Measurements from ENCODE around the gene KIF17. TPM values are rescaled to one million over a fixed set of nuclear protein-coding genes. Genes with fewer than 3 reads are reported as not detected.

KIF17 gene
- total and polyA plus RNA-seq, 4 donors, result 4.1 to 9.6 (median 5.9) TPM

- peaks cover 0 to 4% (median 0%) of the 10 kb centered on the region in 4 donors for H3K36me3 ChIP-seq (ENCODE audit: control insufficient read depth in 4 of 4, insufficient read depth in 4 of 4, low read length in 4 of 4)
- H3K27ac ChIP-seq (ENCODE audit: low read depth in 1 of 2, low read length in 1 of 2), result no peak overlapping the region
- H3K9ac ChIP-seq (ENCODE audit: insufficient read depth in 1 of 2, low read length in 2 of 2), result no peak overlapping the region
- no peaks in the 10 kb centered on the region for H3K4me1 ChIP-seq (ENCODE audit: control insufficient read depth in 5 of 5, insufficient read depth in 5 of 5, low read length in 5 of 5)
- H3K4me3 ChIP-seq, result no peak overlapping the region
- WGBS, 2 donors, result 89 to 90% methylated on average over 4 of the region's 4 CpGs
- DNase-seq, result no peak
- H3K9me3 ChIP-seq (ENCODE audit: control insufficient read depth in 4 of 4, insufficient read depth in 3 of 4, low read length in 3 of 4), result no peaks in the 10 kb centered on the region
- ATAC-seq (ENCODE audit: insufficient read depth, low FRiP score), result no peak
- no peak for TF ChIP-seq CTCF (IDR thresholded peaks at IDR 0.05; ENCODE audit: control extremely low read depth, extremely low read depth)
- no peaks in the 10 kb centered on the region for H3K27me3 ChIP-seq (ENCODE audit: control insufficient read depth in 3 of 3, insufficient read depth in 3 of 3, low read length in 2 of 3)
These were observed 45.6 kb downstream of the KIF17 start for GRCh38 chr1:20672265-20672632.

- Histone ChIP-seq H3K4me1 (ENCODE audit: control insufficient read depth in 5 of 5, insufficient read depth in 5 of 5, low read length in 5 of 5) (peaks cover 0 to 2% (median 0%) of the 10 kb centered on the region in 5 donors), H3K9me3 (ENCODE audit: control insufficient read depth in 4 of 4, insufficient read depth in 3 of 4, low read length in 3 of 4) (no peaks in the 10 kb centered on the region), H3K27ac (ENCODE audit: low read depth in 1 of 2, low read length in 1 of 2) (no peak overlapping the region), H3K4me3 (no peak overlapping the region), H3K9ac (ENCODE audit: insufficient read depth in 1 of 2, low read length in 2 of 2) (no peak overlapping the region), H3K36me3 (ENCODE audit: control insufficient read depth in 4 of 4, insufficient read depth in 4 of 4, low read length in 4 of 4) (peaks cover 0 to 4% (median 0%) of the 10 kb centered on the region in 4 donors), H3K27me3 (ENCODE audit: control insufficient read depth in 3 of 3, insufficient read depth in 3 of 3, low read length in 2 of 3) (no peaks in the 10 kb centered on the region)
- WGBS, 2 donors, result 90 to 91% methylated on average over 5 of the region's 5 CpGs
- DNase-seq, result no peak
- ATAC-seq (ENCODE audit: insufficient read depth, low FRiP score), result no peak
- no peak for TF ChIP-seq CTCF (IDR thresholded peaks at IDR 0.05; ENCODE audit: control extremely low read depth, extremely low read depth)
These were observed 46.9 kb downstream of the KIF17 start for GRCh38 chr1:20670936-20671335.

GRCh38 chr1:20668581-20668980 lies 49.2 kb downstream of the KIF17 start:
- TF ChIP-seq CTCF (IDR thresholded peaks at IDR 0.05; ENCODE audit: control extremely low read depth, extremely low read depth), result no peak
- 97 to 98% methylated on average over 1 of the region's 1 CpG for WGBS, 2 donors
- H3K4me1 ChIP-seq (ENCODE audit: control insufficient read depth in 5 of 5, insufficient read depth in 5 of 5, low read length in 5 of 5), result peaks cover 0 to 2% (median 0%) of the 10 kb centered on the region in 5 donors

GRCh38 chr1:20666804-20667203 lies 51.0 kb downstream of the KIF17 start:
- Histone ChIP-seq H3K9me3 (ENCODE audit: control insufficient read depth in 4 of 4, insufficient read depth in 3 of 4, low read length in 3 of 4) (no peaks in the 10 kb centered on the region), H3K36me3 (ENCODE audit: control insufficient read depth in 4 of 4, insufficient read depth in 4 of 4, low read length in 4 of 4) (peaks cover 0 to 4% (median 0%) of the 10 kb centered on the region in 4 donors), H3K27ac (ENCODE audit: low read depth in 1 of 2, low read length in 1 of 2) (peak overlapping the region in 1 of 2 donors; percentile 5), H3K27me3 (ENCODE audit: control insufficient read depth in 3 of 3, insufficient read depth in 3 of 3, low read length in 2 of 3) (no peaks in the 10 kb centered on the region), H3K9ac (ENCODE audit: insufficient read depth in 1 of 2, low read length in 2 of 2) (no peak overlapping the region), H3K4me3 (no peak overlapping the region), H3K4me1 (ENCODE audit: control insufficient read depth in 5 of 5, insufficient read depth in 5 of 5, low read length in 5 of 5) (peaks cover 0 to 6% (median 4%) of the 10 kb centered on the region in 5 donors)
- 100% methylated on average over 1 of the region's 1 CpG for WGBS, 2 donors
- DNase-seq (no peak), ATAC-seq (ENCODE audit: insufficient read depth, low FRiP score) (no peak)
- no peak for TF ChIP-seq CTCF (IDR thresholded peaks at IDR 0.05; ENCODE audit: control extremely low read depth, extremely low read depth)

More at GRCh38 chr1:20668581-20668980, 49.2 kb downstream of the KIF17 start:
- H3K4me3 ChIP-seq, result no peak overlapping the region
- H3K27me3 ChIP-seq (ENCODE audit: control insufficient read depth in 3 of 3, insufficient read depth in 3 of 3, low read length in 2 of 3), result no peaks in the 10 kb centered on the region
- H3K9me3 ChIP-seq (ENCODE audit: control insufficient read depth in 4 of 4, insufficient read depth in 3 of 4, low read length in 3 of 4), result no peaks in the 10 kb centered on the region
- no peak overlapping the region for H3K9ac ChIP-seq (ENCODE audit: insufficient read depth in 1 of 2, low read length in 2 of 2)
- no peak overlapping the region for H3K27ac ChIP-seq (ENCODE audit: low read depth in 1 of 2, low read length in 1 of 2)
- H3K36me3 ChIP-seq (ENCODE audit: control insufficient read depth in 4 of 4, insufficient read depth in 4 of 4, low read length in 4 of 4), result peaks cover 0 to 4% (median 0%) of the 10 kb centered on the region in 4 donors
- DNase-seq, result no peak
- no peak for ATAC-seq (ENCODE audit: insufficient read depth, low FRiP score)

All from lung (tissue), 12 donors.